HepG2 (cell line): Measurements from ENCODE around the gene GTF2F1. TPM values are rescaled to one million over a fixed set of nuclear protein-coding genes. Genes with fewer than 3 reads are reported as not detected.
A peak's percentile ranks its signal among the peaks of the same experiment; 100 is the strongest.

ENCODE experiments used
- ATAC-seq: fragments of 200-7000 bp; cut with Tn5 transposase; 3 replicates; pipeline ENCODE4 v1.9.1; 2020; ENCODE audit warnings: mild to moderate bottlenecking, moderate library complexity
- BruUV-seq: library from RNA; stranded (reverse); fragments of 400-500 nt; replicated peaks from 2 replicates; lab custom pipeline; 2021; lab: Mats Ljungman, UMichigan
- CTCF ChIA-PET: fragments of 300-600 bp; formaldehyde crosslinking; extraction: SDS; loops from one replicate; lab custom pipeline; 2021; ENCODE audit warnings: low total read pairs, inconsistent platforms, low intra/inter-chr PET ratio; lab: Yijun Ruan, JAX
- POLR2A ChIA-PET: fragments of 350-600 bp; sonication (Branson Sonifier 250); formaldehyde crosslinking; loops from one replicate; lab custom pipeline; 2020; ENCODE audit warnings: antibody characterized with exemption, inconsistent platforms; lab: Yijun Ruan, JAX
- DNase-seq: peaks from one replicate; pipeline ENCODE4 v3.0.0-alpha.2; 2015; ENCODE audit warnings: low spot score
- FAIRE-seq: peaks from 3 replicates; lab custom pipeline; 2011; peaks lifted over from hg19 to GRCh38; lab: Jason Lieb, UNC
- H2AFZ ChIP-seq: one replicate; pipeline ENCODE4 v1.6.1; 2011; ENCODE audit warnings: low read length, inconsistent platforms
- H3K27ac ChIP-seq: fragments of 300-600 bp; 3 replicates; pipeline ENCODE4 v1.8.0; 2011; ENCODE audit warnings: mixed run types, mild to moderate bottlenecking, mixed read lengths, low read length, inconsistent platforms; ENCODE audit not compliant: insufficient read depth; ENCODE audit errors: extremely low read length
- H3K27me3 ChIP-seq, 2 experiments: fragments of 200-600 bp in 1 of 2; 2 replicates in 1 of 2; 3 replicates in 1 of 2; pipeline versions ENCODE4 v1.6.0 to v1.8.0; 2011; ENCODE audit warnings: low read length in 2 of 2, mild to moderate bottlenecking in 2 of 2, moderate library complexity in 2 of 2, inconsistent platforms in 1 of 2; ENCODE audit not compliant: insufficient read depth in 2 of 2, control insufficient read depth in 1 of 2
- H3K36me3 ChIP-seq, 2 experiments: fragments of 200-600 bp in 1 of 2; replicated peaks in 1 of 2; 2 replicates in 1 of 2; 3 replicates in 1 of 2; pipeline versions ENCODE4 v1.5.1 to v1.8.0; 2011; ENCODE audit warnings: low read length in 2 of 2, inconsistent platforms in 1 of 2; ENCODE audit not compliant: insufficient read depth in 2 of 2, control insufficient read depth in 1 of 2
- H3K4me1 ChIP-seq: 2 replicates; pipeline ENCODE4 v1.5.1; 2012; ENCODE audit warnings: low read length, inconsistent platforms; ENCODE audit not compliant: insufficient read depth
- H3K4me2 ChIP-seq: 2 replicates; pipeline ENCODE4 v1.6.0; 2011; ENCODE audit warnings: low read depth, low read length, inconsistent platforms
- H3K4me3 ChIP-seq, 3 experiments: fragments of 200-600 bp in 1 of 3; sonication (generic), shearing (Covaris generic) in 1 of 3; replicated peaks in 1 of 3; 2 replicates each; pipeline ENCODE4 v1.5.1; 2011 to 2016; ENCODE audit warnings: low read length in 3 of 3, inconsistent platforms in 2 of 3, low read depth in 2 of 3, mild to moderate bottlenecking in 2 of 3, control low read depth in 1 of 3, mixed read lengths in 1 of 3; ENCODE audit not compliant: insufficient read depth in 1 of 3
- H3K79me2 ChIP-seq: one replicate; pipeline ENCODE4 v1.6.1; 2011; ENCODE audit warnings: low read length, inconsistent platforms; ENCODE audit not compliant: insufficient read depth
- H3K9ac ChIP-seq: 2 replicates; pipeline ENCODE4 v1.6.0; 2011; ENCODE audit warnings: mild to moderate bottlenecking, low read depth, low read length, inconsistent platforms; ENCODE audit not compliant: insufficient read depth
- H3K9me3 ChIP-seq: 2 replicates; pipeline ENCODE4 v1.5.1; 2012; ENCODE audit warnings: mild to moderate bottlenecking, low read length
- H4K20me1 ChIP-seq: 2 replicates; pipeline ENCODE4 v1.6.0; 2011; ENCODE audit warnings: inconsistent platforms, mild to moderate bottlenecking, low read length, moderate library complexity; ENCODE audit not compliant: insufficient read depth
- AGO2 ChIP-seq: fragments of 200-400 bp; formaldehyde crosslinking; optimal IDR thresholded peaks from 2 replicates; pipeline ENCODE3; 2017; ENCODE audit warnings: mild to moderate bottlenecking, low read depth, low read length, moderate library complexity
- GATAD1 ChIP-seq: IDR thresholded peaks from 2 replicates; pipeline ENCODE4 v1.6.1; 2016; ENCODE audit warnings: missing genetic modification reagents, missing compliant biosample characterization
- GATAD2A ChIP-seq: IDR thresholded peaks from 2 replicates; pipeline ENCODE4 v1.6.1; 2016
- JUN ChIP-seq: sonication (generic); formaldehyde crosslinking; IDR thresholded peaks from 2 replicates; pipeline ENCODE4 v1.4.0; 2020; ENCODE audit warnings: mild to moderate bottlenecking, missing genetic modification reagents
- MAX ChIP-seq: IDR thresholded peaks from 2 replicates; pipeline ENCODE4 v1.6.1; 2012; ENCODE audit warnings: inconsistent platforms
- MEIS2 ChIP-seq: sonication (generic); formaldehyde crosslinking; IDR thresholded peaks from 2 replicates; pipeline ENCODE4 v1.9.0; 2021; ENCODE audit warnings: mild to moderate bottlenecking, missing genetic modification reagents
- NKX3-1 ChIP-seq: sonication (generic); formaldehyde crosslinking; IDR thresholded peaks from 2 replicates; pipeline ENCODE4 v1.5.0; 2020; ENCODE audit warnings: missing genetic modification reagents
- NR3C1 ChIP-seq: sonication (generic); formaldehyde crosslinking; IDR thresholded peaks from 2 replicates; pipeline ENCODE4 v1.4.0; 2020; ENCODE audit warnings: missing genetic modification reagents
- RAD51 ChIP-seq: fragments of 450-650 bp; IDR thresholded peaks from 2 replicates; pipeline ENCODE4 v1.6.1; 2016; ENCODE audit warnings: borderline replicate concordance
- RNF2 ChIP-seq: fragments of 450-650 bp; conservative IDR thresholded peaks from 2 replicates; pipeline ENCODE4 v1.6.1; 2016; ENCODE audit warnings: low read depth
- SRY ChIP-seq: sonication (generic); formaldehyde crosslinking; IDR thresholded peaks from 2 replicates; pipeline ENCODE4 v1.8.0; 2022; ENCODE audit warnings: mild to moderate bottlenecking, missing genetic modification reagents
- TFAP4 ChIP-seq: sonication (generic); IDR thresholded peaks from 2 replicates; pipeline ENCODE4 v1.6.1; 2016; ENCODE audit warnings: low read depth, borderline replicate concordance
- ZFY ChIP-seq: sonication (generic); formaldehyde crosslinking; IDR thresholded peaks from 2 replicates; pipeline ENCODE4 v1.4.0; 2020; ENCODE audit warnings: missing genetic modification reagents
- ZMAT3 ChIP-seq: sonication (generic); formaldehyde crosslinking; conservative IDR thresholded peaks from 2 replicates; pipeline ENCODE4 v1.7.0; 2021; ENCODE audit warnings: missing genetic modification reagents
- ZNF441 ChIP-seq: sonication (generic); formaldehyde crosslinking; IDR thresholded peaks from 2 replicates; pipeline ENCODE4 v1.7.0; 2021; ENCODE audit warnings: missing genetic modification reagents, borderline replicate concordance
- WGBS: methylation state at CpG from one replicate; pipeline ENCODE4 v1.1.6; 2017; ENCODE audit warnings: low lambda C conversion rate; 5-methylcytosine and 5-hydroxymethylcytosine counted together
- in situ Hi-C: cut with HindIII; loops from 2 replicates; pipeline ENCODE4 v1.10.0; 2017; ENCODE audit warnings: low pct_unique_long_range_greater_than_20kb; ENCODE audit not compliant: extremely low pct_ligation_motif_present
- intact Hi-C: fragments of 100-400 bp; cut with micrococcal nuclease; formaldehyde crosslinking; loops from one replicate; pipeline ENCODE4 v1.10.0; 2022; ENCODE audit not compliant: unreplicated experiment
- polyA plus RNA-seq, 8 experiments: library from polyadenylated mRNA; depleted of rRNA in 3 of 8; stranded (reverse) in 7 of 8; unstranded in 1 of 8; fragments of >200 nt; fragmentation: Illumina TruSeq in 4 of 8; extraction: Trizol in 4 of 8; gene quantifications; 2 replicates each; pipeline versions ENCODE4 v1.2.1 to v1.2.3, GENCODE V29; 2011 to 2016; ENCODE audit warnings: low read depth in 4 of 8, missing spikeins in 1 of 8, mixed read lengths in 1 of 8; ENCODE audit not compliant: insufficient read depth in 1 of 8
- total RNA-seq, 5 experiments: library from RNA; depleted of rRNA; stranded (reverse); fragments of >200 nt; fragmentation: Illumina TruSeq; extraction: Trizol; gene quantifications; 2 replicates each; pipeline ENCODE4 v1.2.3, GENCODE V29; 2016; ENCODE audit warnings: low read depth in 1 of 5
- TF ChIP-seq, protein P1 (sequence below): fragments of 450-650 bp; IDR thresholded peaks from 2 replicates; pipeline ENCODE4 v1.6.1; 2016
- TF ChIP-seq, protein P2 (sequence below): sonication (generic); formaldehyde crosslinking; IDR thresholded peaks from 2 replicates; pipeline ENCODE4 v1.8.1; 2023; ENCODE audit warnings: missing genetic modification reagents, mild to moderate bottlenecking, borderline replicate concordance
- TF ChIP-seq, protein P3 (sequence below): sonication (generic); formaldehyde crosslinking; conservative IDR thresholded peaks from 2 replicates; pipeline ENCODE4 v1.4.0; 2020; ENCODE audit warnings: missing genetic modification reagents

The GTF2F1 gene
- total and polyA plus RNA-seq, 2 of the 13 experiments (the other 11 are each of a cell fraction or from before 2014, with no cell fraction given), result 27.8 to 34.1 TPM

DNA sequence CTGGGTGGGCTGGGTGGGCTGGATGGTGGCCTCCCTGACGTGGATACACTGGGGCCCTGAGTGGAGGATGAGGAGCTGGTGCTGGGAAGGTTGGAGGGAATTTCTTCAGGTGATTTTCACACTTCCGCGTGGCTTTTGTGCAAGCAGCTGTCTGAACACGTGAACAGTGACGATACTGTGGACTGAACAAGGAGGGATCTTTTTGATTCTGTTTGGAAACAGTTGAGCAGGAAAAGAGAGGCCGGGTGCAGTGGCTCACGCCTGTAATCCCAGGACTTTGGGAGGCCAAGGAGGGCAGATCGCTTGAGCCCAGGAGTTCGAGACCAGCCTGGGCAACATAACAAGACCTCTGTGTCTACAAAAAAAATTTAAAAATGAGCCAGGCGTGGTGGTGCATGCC, 9.1 kb upstream of the GTF2F1 start:
- no peaks in the 10 kb centered on the region for H3K27me3 ChIP-seq
- H3K9me3 ChIP-seq, result no peaks in the 10 kb centered on the region
- ChIA-PET POLR2A (interaction anchor here (0.6 to 3.3 kb wide), 5 partner anchors 9 to 572 kb away, joined by 3 to 17 read pairs (median 5); partner anchors contain the start of genes ALKBH7, CLPP and GTF2F1), CTCF (no interaction called here)
- no peak overlapping the region for H2AFZ ChIP-seq
- no peak overlapping the region for H3K9ac ChIP-seq
- peak overlapping the region; percentile 74 for H3K4me2 ChIP-seq
- DNase-seq (no peak), ATAC-seq (no peak), FAIRE-seq (no peak)
- BruUV-seq, result no TSS peak
- no peaks in the 10 kb centered on the region for H4K20me1 ChIP-seq
- in situ Hi-C loops, result no loop called here
- TF ChIP-seq ZMAT3 (CRISPR knock-in tag) (0 out of 2 replicates have a peak, but pooled peaks have one; percentile 3), MAX (peak; percentile 32; the same call in 1 of the 2 replicates), RAD51 (no peak), GATAD1 (CRISPR knock-in tag) (no peak), GATAD2A (CRISPR knock-in tag) (no peak), NR3C1 (CRISPR knock-in tag) (no peak), JUN (CRISPR knock-in tag) (no peak), RNF2 (no peak), NKX3-1 (no peak), TFAP4 (peak; percentile 54; the same call in 1 of the 2 replicates), ZNF441 (peak; percentile 84), ZFY (CRISPR knock-in tag) (no peak), SRY (CRISPR knock-in tag) (no peak), MEIS2 (no peak), AGO2 (no peak)
- TF ChIP-seq, protein P1, sequence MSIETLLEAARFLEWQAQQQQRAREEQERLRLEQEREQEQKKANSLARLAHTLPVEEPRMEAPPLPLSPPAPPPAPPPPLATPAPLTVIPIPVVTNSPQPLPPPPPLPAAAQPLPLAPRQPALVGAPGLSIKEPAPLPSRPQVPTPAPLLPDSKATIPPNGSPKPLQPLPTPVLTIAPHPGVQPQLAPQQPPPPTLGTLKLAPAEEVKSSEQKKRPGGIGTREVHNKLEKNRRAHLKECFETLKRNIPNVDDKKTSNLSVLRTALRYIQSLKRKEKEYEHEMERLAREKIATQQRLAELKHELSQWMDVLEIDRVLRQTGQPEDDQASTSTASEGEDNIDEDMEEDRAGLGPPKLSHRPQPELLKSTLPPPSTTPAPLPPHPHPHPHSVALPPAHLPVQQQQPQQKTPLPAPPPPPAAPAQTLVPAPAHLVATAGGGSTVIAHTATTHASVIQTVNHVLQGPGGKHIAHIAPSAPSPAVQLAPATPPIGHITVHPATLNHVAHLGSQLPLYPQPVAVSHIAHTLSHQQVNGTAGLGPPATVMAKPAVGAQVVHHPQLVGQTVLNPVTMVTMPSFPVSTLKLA, result peak; percentile 59
- TF ChIP-seq, protein P2, sequence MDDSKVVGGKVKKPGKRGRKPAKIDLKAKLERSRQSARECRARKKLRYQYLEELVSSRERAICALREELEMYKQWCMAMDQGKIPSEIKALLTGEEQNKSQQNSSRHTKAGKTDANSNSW (CRISPR knock-in tag), result no peak
- TF ChIP-seq, protein P3, sequence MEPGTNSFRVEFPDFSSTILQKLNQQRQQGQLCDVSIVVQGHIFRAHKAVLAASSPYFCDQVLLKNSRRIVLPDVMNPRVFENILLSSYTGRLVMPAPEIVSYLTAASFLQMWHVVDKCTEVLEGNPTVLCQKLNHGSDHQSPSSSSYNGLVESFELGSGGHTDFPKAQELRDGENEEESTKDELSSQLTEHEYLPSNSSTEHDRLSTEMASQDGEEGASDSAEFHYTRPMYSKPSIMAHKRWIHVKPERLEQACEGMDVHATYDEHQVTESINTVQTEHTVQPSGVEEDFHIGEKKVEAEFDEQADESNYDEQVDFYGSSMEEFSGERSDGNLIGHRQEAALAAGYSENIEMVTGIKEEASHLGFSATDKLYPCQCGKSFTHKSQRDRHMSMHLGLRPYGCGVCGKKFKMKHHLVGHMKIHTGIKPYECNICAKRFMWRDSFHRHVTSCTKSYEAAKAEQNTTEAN (CRISPR knock-in tag), result no peak
- H3K36me3 ChIP-seq, result no peaks in the 10 kb centered on the region
- intact Hi-C loops, result no loop called here
- H3K4me3 ChIP-seq, result peak overlapping the region in 1 of 3 experiments; percentile 50; a peak in 1 of 6 replicates
- 12% methylated on average over 8 of the region's 10 CpGs for WGBS
- H3K27ac ChIP-seq, result no peak overlapping the region
- no peaks in the 10 kb centered on the region for H3K79me2 ChIP-seq
- H3K4me1 ChIP-seq, result peaks cover 18% of the 10 kb centered on the region
